ENCODE data around the gene STK39.

GRCh38 chr2:168114040-168114439, 133.4 kb downstream of the STK39 start:
- TF ChIP-seq CTCF (IDR thresholded peaks at IDR 0.05) (no peak), POLR2AphosphoS5 (IDR thresholded peaks at IDR 0.05) (no peak)
